ENCODE data around the gene MN1. TPM values are rescaled to one million over a fixed set of nuclear protein-coding genes. Genes with fewer than 3 reads are reported as not detected.

Gene MN1
- total and polyA plus RNA-seq, 2 donors (not counting 1 experiment from before 2014, with no cell fraction given): 0.02 to 0.12 TPM

DNA sequence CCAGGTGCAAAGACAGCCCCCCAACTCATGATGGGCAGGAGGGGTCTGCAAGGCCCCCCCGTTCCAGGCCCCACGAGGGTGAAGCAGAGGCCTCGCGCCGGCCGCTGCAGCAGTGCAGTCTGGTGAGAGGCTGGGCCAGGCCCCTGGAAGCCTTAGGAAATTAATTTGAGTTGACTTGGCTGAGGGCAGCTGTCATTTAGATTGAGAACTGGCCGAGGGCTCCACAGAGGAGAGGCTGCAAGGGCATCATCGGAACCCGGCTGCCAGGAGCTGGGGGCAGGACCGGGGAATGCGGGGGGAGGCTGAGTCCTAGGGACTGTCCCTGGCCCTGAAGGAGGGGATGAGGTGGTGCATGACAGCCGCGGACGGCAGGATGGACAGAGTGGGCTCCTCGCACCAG lies 39.9 kb downstream of the MN1 start:
- no peak overlapping the region for H3K4me2 ChIP-seq (replicated peaks; ENCODE audit: low read depth, low read length, poor library complexity, severe bottlenecking)
- H3K27me3 ChIP-seq (replicated peaks in 1 of 4; ENCODE audit: control extremely low read depth in 1 of 4, control insufficient read depth in 3 of 4, insufficient read depth in 4 of 4, low read length in 3 of 4): no peaks in the 10 kb centered on the region
- ChIA-PET CTCF (no interaction called here), POLR2A (no interaction called here)
- H4K20me1 ChIP-seq (ENCODE audit: control insufficient read depth, insufficient read depth, low read length, poor library complexity, severe bottlenecking): no peaks in the 10 kb centered on the region
- Mint-ChIP-seq H3K4me3 (no peak overlapping the region), H3K27me3 (no peaks in the 10 kb centered on the region), H3K4me1 (no peaks in the 10 kb centered on the region), H3K27ac (no peak overlapping the region), H3K9me3 (ENCODE audit: insufficient read depth) (no peaks in the 10 kb centered on the region)
- H3K27ac ChIP-seq (ENCODE audit: low read length in 2 of 2): no peak overlapping the region
- no peaks in the 10 kb centered on the region for H3K9me3 ChIP-seq (ENCODE audit: control extremely low read depth in 1 of 3, control insufficient read depth in 2 of 3, insufficient read depth in 1 of 3, low read length in 2 of 3)
- H3K9ac ChIP-seq (ENCODE audit: low read length): no peak overlapping the region
- TF ChIP-seq, protein P1, sequence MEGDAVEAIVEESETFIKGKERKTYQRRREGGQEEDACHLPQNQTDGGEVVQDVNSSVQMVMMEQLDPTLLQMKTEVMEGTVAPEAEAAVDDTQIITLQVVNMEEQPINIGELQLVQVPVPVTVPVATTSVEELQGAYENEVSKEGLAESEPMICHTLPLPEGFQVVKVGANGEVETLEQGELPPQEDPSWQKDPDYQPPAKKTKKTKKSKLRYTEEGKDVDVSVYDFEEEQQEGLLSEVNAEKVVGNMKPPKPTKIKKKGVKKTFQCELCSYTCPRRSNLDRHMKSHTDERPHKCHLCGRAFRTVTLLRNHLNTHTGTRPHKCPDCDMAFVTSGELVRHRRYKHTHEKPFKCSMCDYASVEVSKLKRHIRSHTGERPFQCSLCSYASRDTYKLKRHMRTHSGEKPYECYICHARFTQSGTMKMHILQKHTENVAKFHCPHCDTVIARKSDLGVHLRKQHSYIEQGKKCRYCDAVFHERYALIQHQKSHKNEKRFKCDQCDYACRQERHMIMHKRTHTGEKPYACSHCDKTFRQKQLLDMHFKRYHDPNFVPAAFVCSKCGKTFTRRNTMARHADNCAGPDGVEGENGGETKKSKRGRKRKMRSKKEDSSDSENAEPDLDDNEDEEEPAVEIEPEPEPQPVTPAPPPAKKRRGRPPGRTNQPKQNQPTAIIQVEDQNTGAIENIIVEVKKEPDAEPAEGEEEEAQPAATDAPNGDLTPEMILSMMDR (IDR thresholded peaks at IDR 0.05): no peak
- no peak for TF ChIP-seq EZH2 (IDR thresholded peaks at IDR 0.05; ENCODE audit: borderline replicate concordance, insufficient read depth, low read depth, low read length, poor library complexity, severe bottlenecking)
- no peak overlapping the region for H3K4me3 ChIP-seq (ENCODE audit: control extremely low read depth in 1 of 5, extremely low read depth in 1 of 5, insufficient read depth in 1 of 5, low read depth in 2 of 5, low read length in 4 of 5)
- WGBS (ENCODE audit: insufficient coverage): 79% methylated on average over 15 of the region's 15 CpGs
- DNase-seq (no peak), ATAC-seq (ENCODE audit: low read depth) (no peak)
- no peaks in the 10 kb centered on the region for H3K36me3 ChIP-seq (replicated peaks in 1 of 2; ENCODE audit: control extremely low read depth in 1 of 2, control insufficient read depth in 1 of 2, extremely low read depth in 1 of 2, insufficient read depth in 2 of 2, low read length in 1 of 2)
- no peak overlapping the region for H2AFZ ChIP-seq (ENCODE audit: insufficient read depth, low read depth, low read length, poor library complexity, severe bottlenecking)
- intact Hi-C loops (cut with micrococcal nuclease): no loop called here
- H3K4me1 ChIP-seq (ENCODE audit: control insufficient read depth in 2 of 2, insufficient read depth in 2 of 2, low read length in 2 of 2): no peaks in the 10 kb centered on the region
- H3K79me2 ChIP-seq (ENCODE audit: control insufficient read depth, insufficient read depth, low read length): no peaks in the 10 kb centered on the region

DNA sequence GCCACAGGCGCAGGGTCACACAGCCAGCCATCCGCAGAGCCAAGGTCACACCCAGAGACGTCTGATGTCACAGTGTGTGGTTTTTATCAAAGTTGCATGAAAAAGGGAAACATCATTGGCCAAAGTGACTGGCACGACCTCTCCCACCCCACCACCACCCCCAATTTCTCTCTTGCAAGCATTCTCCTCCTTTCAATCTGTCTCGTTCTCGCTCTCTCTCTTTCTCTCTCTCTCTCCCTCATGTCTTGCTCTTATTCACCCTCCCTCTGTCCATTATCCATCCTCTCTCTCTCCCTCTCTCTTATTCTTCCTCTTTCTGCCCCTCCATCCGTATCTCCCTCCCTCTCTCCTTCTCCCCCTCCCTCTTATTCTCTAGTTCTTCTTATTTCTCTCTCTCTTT lies 40.6 kb downstream of the MN1 start:
- intact Hi-C loops (cut with micrococcal nuclease): no loop called here
- Mint-ChIP-seq H3K4me1 (no peaks in the 10 kb centered on the region), H3K9me3 (ENCODE audit: insufficient read depth) (no peaks in the 10 kb centered on the region), H3K27ac (no peak overlapping the region), H3K4me3 (no peak overlapping the region), H3K27me3 (no peaks in the 10 kb centered on the region)
- no peak for DNase-seq
- ChIA-PET CTCF (no interaction called here), POLR2A (no interaction called here)
- H3K4me3 ChIP-seq (ENCODE audit: control extremely low read depth in 1 of 5, extremely low read depth in 1 of 5, insufficient read depth in 1 of 5, low read depth in 2 of 5, low read length in 4 of 5): no peak overlapping the region
- no peak overlapping the region for H3K4me2 ChIP-seq (replicated peaks; ENCODE audit: low read depth, low read length, poor library complexity, severe bottlenecking)
- no peak for ATAC-seq (ENCODE audit: low read depth)
- H4K20me1 ChIP-seq (ENCODE audit: control insufficient read depth, insufficient read depth, low read length, poor library complexity, severe bottlenecking): no peaks in the 10 kb centered on the region
- no peaks in the 10 kb centered on the region for H3K36me3 ChIP-seq (replicated peaks in 1 of 2; ENCODE audit: control extremely low read depth in 1 of 2, control insufficient read depth in 1 of 2, extremely low read depth in 1 of 2, insufficient read depth in 2 of 2, low read length in 1 of 2)
- H3K9ac ChIP-seq (ENCODE audit: low read length): no peak overlapping the region
- H3K9me3 ChIP-seq (ENCODE audit: control extremely low read depth in 1 of 3, control insufficient read depth in 2 of 3, insufficient read depth in 1 of 3, low read length in 2 of 3): no peaks in the 10 kb centered on the region
- no peak overlapping the region for H3K27ac ChIP-seq (ENCODE audit: low read length in 2 of 2)
- no peaks in the 10 kb centered on the region for H3K79me2 ChIP-seq (ENCODE audit: control insufficient read depth, insufficient read depth, low read length)
- TF ChIP-seq, protein P1 (IDR thresholded peaks at IDR 0.05): no peak
- TF ChIP-seq EZH2 (IDR thresholded peaks at IDR 0.05; ENCODE audit: borderline replicate concordance, insufficient read depth, low read depth, low read length, poor library complexity, severe bottlenecking): no peak
- H3K4me1 ChIP-seq (ENCODE audit: control insufficient read depth in 2 of 2, insufficient read depth in 2 of 2, low read length in 2 of 2): no peaks in the 10 kb centered on the region
- 55% methylated on average over 3 of the region's 7 CpGs for WGBS (ENCODE audit: insufficient coverage)
- H3K27me3 ChIP-seq (replicated peaks in 1 of 4; ENCODE audit: control extremely low read depth in 1 of 4, control insufficient read depth in 3 of 4, insufficient read depth in 4 of 4, low read length in 3 of 4): no peaks in the 10 kb centered on the region
- H2AFZ ChIP-seq (ENCODE audit: insufficient read depth, low read depth, low read length, poor library complexity, severe bottlenecking): no peak overlapping the region
